Measurements from ENCODE around the gene MMP24OS. TPM values are rescaled to one million over a fixed set of nuclear protein-coding genes. Genes with fewer than 3 reads are reported as not detected.

The MMP24OS gene
- total RNA-seq, 1 experiment from 2014 or later, result 59.6 TPM

- Histone ChIP-seq H3K79me2 (ENCODE audit: insufficient read depth, low read length) (no peaks in the 10 kb centered on the region), H3K4me1 (ENCODE audit: control insufficient read depth in 1 of 2, insufficient read depth in 2 of 2, low read length in 2 of 2) (peaks cover 82 to 98% of the 10 kb centered on the region in 2 experiments), H4K20me1 (ENCODE audit: insufficient read depth) (no peaks in the 10 kb centered on the region), H3K9me2 (ENCODE audit: insufficient read depth) (no peaks in the 10 kb centered on the region), H2AFZ (ENCODE audit: low read depth, low read length, poor library complexity, severe bottlenecking) (no peak overlapping the region), H3K9ac (ENCODE audit: low read length) (peak overlapping the region; percentile 58), H3K4me2 (ENCODE audit: low read length) (peak overlapping the region; percentile 73), H3K27me3 (ENCODE audit: insufficient read depth, low read length) (no peaks in the 10 kb centered on the region), H3K9me3 (ENCODE audit: control insufficient read depth in 1 of 2, insufficient read depth in 1 of 2, low read depth in 1 of 2, low read length in 2 of 2) (no peaks in the 10 kb centered on the region), H3K27ac (ENCODE audit: low read depth, low read length) (peak overlapping the region; percentile 94), H3K36me3 (ENCODE audit: control insufficient read depth in 1 of 2, insufficient read depth in 2 of 2, low read length in 2 of 2) (no peaks in the 10 kb centered on the region), H3K4me3 (replicated peaks in 1 of 2; ENCODE audit: low read depth in 1 of 2, low read length in 2 of 2) (no peak overlapping the region)
- TF ChIP-seq TCF7L2 (IDR thresholded peaks at IDR 0.05; ENCODE audit: borderline replicate concordance, extremely low read depth, insufficient read depth, insufficient read length), result no peak
- 0 out of 2 replicates have a peak, but pooled peaks have one; percentile 26 for TF ChIP-seq ZFX (IDR thresholded peaks at IDR 0.05)
- intact Hi-C loops (cut with micrococcal nuclease), result no loop called here
- ChIA-PET CTCF (interaction anchor here (1.1 to 9.7 kb wide), 9 partner anchors 10 to 163 kb away, joined by 3 to 108 read pairs (median 11); partner anchors contain the start of genes EDEM2 and FAM83C), POLR2A (interaction anchor here (1.3 to 2.0 kb wide), 4 partner anchors 9 to 147 kb away, joined by 4 to 11 read pairs (median 5); partner anchors contain the start of gene CEP250), RAD21 (ENCODE audit: low non-redundant PET in 1 of 2, low total read pairs in 2 of 2, uncharacterized antibody in 2 of 2, unreplicated experiment in 2 of 2) (no interaction called here)
- BruUV-seq (replicated peaks), result no TSS peak
- no peak for DNase-seq (ENCODE audit: low read depth, low spot score)
- ATAC-seq, result no peak
Measured at GRCh38 chr20:35307666-35308653, 30.0 kb upstream of the MMP24OS start.

DNA sequence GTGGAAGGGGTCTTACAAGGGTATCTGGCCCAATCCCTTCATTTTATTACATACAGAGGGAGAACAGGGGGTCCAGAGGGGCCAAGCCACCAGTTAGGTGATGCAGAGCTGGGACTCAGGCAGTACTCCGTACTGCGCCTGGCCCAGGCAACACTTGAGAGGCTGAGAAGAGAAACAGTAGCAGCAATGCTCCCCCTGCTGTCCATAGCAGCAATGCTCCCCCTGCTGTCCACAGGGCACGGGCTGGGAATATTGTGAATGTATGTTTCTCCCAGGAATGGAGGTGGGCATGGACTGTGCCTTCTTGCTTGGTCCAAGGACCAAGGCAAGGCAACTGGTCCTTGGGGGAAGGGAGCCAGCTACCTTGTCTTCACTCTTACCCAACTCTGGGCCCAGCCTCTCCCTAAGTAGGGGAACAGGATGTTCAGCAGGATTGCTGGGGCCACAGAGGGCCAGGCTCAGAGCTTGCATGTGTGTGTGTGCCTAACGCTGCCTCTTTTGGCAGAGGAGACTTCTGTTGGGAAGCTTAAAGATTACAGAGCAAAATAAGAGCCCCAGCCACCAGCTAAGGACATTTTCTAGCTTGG is 29.1 kb upstream of the MMP24OS start:
- Histone ChIP-seq H2AFZ (ENCODE audit: low read depth, low read length, poor library complexity, severe bottlenecking) (no peak overlapping the region), H3K9ac (ENCODE audit: low read length) (peak overlapping the region; percentile 58), H3K27ac (ENCODE audit: low read depth, low read length) (peak overlapping the region; percentile 94), H3K27me3 (ENCODE audit: insufficient read depth, low read length) (no peaks in the 10 kb centered on the region), H3K9me2 (ENCODE audit: insufficient read depth) (no peaks in the 10 kb centered on the region), H3K79me2 (ENCODE audit: insufficient read depth, low read length) (no peaks in the 10 kb centered on the region), H3K4me3 (replicated peaks in 1 of 2; ENCODE audit: low read depth in 1 of 2, low read length in 2 of 2) (no peak overlapping the region), H3K36me3 (ENCODE audit: control insufficient read depth in 1 of 2, insufficient read depth in 2 of 2, low read length in 2 of 2) (no peaks in the 10 kb centered on the region), H3K9me3 (ENCODE audit: control insufficient read depth in 1 of 2, insufficient read depth in 1 of 2, low read depth in 1 of 2, low read length in 2 of 2) (no peaks in the 10 kb centered on the region), H3K4me2 (ENCODE audit: low read length) (peak overlapping the region; percentile 73), H3K4me1 (ENCODE audit: control insufficient read depth in 1 of 2, insufficient read depth in 2 of 2, low read length in 2 of 2) (peaks cover 73 to 95% of the 10 kb centered on the region in 2 experiments), H4K20me1 (ENCODE audit: insufficient read depth) (no peaks in the 10 kb centered on the region)
- TF ChIP-seq FOSL1 (IDR thresholded peaks at IDR 0.05; ENCODE audit: low read depth), result no peak
- peak; percentile 57 for TF ChIP-seq YY1 (IDR thresholded peaks at IDR 0.05; ENCODE audit: extremely low read depth, insufficient replicate concordance, low read depth, low read length)
- no peak for TF ChIP-seq POLR2AphosphoS5 (IDR thresholded peaks at IDR 0.05; ENCODE audit: low read depth, low read length)
- TF ChIP-seq, protein P1, sequence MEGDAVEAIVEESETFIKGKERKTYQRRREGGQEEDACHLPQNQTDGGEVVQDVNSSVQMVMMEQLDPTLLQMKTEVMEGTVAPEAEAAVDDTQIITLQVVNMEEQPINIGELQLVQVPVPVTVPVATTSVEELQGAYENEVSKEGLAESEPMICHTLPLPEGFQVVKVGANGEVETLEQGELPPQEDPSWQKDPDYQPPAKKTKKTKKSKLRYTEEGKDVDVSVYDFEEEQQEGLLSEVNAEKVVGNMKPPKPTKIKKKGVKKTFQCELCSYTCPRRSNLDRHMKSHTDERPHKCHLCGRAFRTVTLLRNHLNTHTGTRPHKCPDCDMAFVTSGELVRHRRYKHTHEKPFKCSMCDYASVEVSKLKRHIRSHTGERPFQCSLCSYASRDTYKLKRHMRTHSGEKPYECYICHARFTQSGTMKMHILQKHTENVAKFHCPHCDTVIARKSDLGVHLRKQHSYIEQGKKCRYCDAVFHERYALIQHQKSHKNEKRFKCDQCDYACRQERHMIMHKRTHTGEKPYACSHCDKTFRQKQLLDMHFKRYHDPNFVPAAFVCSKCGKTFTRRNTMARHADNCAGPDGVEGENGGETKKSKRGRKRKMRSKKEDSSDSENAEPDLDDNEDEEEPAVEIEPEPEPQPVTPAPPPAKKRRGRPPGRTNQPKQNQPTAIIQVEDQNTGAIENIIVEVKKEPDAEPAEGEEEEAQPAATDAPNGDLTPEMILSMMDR (IDR thresholded peaks at IDR 0.05 in 2 of 3, conservative IDR thresholded peaks at IDR 0.05 in 1 of 3; ENCODE audit: borderline replicate concordance in 1 of 3, insufficient read depth in 1 of 3, low read depth in 2 of 3, low read length in 2 of 3), result peak in 2 of 3 experiments; percentile 96 to 98; a peak in 4 of 6 replicates
- no peak for TF ChIP-seq EZH2 (IDR thresholded peaks at IDR 0.05)
- no peak for TF ChIP-seq SRF (IDR thresholded peaks at IDR 0.05; ENCODE audit: low read depth)
- RAD21 ChIA-PET (ENCODE audit: low non-redundant PET in 1 of 2, low total read pairs in 2 of 2, uncharacterized antibody in 2 of 2, unreplicated experiment in 2 of 2), result no interaction called here
- intact Hi-C loops (cut with micrococcal nuclease), result no loop called here
- BruUV-seq (replicated peaks), result no TSS peak
- DNase-seq (ENCODE audit: low read depth, low spot score) (peak; percentile 60), ATAC-seq (peak; percentile 64)
- CTCF ChIA-PET, result interaction anchor here (0.7 to 9.7 kb wide), 11 partner anchors 11 to 211 kb away, joined by 3 to 108 read pairs (median 4); partner anchors contain the start of genes FAM83C and UQCC1
- POLR2A ChIA-PET, result interaction anchor here (1.3 to 4.3 kb wide), 5 partner anchors 10 to 148 kb away, joined by 4 to 19 read pairs (median 5); partner anchors contain the start of genes CEP250 and MMP24OS

Data from HCT116 (cell line).